Activated T-cell treated with anti-CD3 and anti-CD28 coated beads for 24 hours (primary cell): ENCODE measurements around the gene COCH.
"Not testable (repeated sequence)": the region's sequence is repeated elsewhere in the genome, so short reads cannot be mapped to it uniquely, and the experiment has no call there.

Source experiments
- DNase-seq: peaks from one replicate; pipeline ENCODE4 v3.0.0-alpha.2; 2020; ENCODE audit warnings: low read depth

The COCH gene

DNA sequence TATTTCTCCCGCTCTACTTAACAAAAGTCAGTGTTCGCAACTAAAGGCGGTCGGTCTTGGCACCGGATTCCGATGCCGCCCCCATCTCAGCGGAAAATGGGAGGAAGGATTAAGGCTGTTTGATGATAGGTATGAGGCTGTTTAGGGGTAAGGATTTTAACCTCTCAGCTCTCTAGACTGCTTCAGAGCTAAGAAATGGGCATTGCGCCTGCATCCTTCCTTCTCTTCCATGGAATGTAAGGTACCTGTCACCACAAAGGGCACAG lies 1.4 kb downstream of the COCH start:
- DNase-seq = no peak

DNA sequence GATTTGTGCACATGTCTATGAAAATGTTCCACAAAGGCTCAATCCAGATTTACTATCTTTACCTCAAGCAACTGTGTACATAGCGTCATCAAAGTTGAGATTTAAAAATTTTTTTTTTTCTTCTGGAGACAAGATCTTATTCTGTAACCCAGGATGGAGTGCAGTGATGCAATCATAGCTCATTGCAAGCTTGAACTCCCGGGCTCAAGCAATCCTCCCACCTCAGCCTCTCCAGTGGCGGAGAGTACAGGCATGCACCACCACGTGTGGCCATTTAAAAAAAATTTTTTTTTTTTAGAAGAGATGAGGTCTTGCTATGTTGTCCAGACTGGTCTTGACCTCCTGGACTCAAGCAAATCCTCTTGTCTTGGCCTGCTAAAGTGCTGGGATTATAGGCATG lies 2.3 kb downstream of the COCH start:
- DNase-seq = no peak

DNA sequence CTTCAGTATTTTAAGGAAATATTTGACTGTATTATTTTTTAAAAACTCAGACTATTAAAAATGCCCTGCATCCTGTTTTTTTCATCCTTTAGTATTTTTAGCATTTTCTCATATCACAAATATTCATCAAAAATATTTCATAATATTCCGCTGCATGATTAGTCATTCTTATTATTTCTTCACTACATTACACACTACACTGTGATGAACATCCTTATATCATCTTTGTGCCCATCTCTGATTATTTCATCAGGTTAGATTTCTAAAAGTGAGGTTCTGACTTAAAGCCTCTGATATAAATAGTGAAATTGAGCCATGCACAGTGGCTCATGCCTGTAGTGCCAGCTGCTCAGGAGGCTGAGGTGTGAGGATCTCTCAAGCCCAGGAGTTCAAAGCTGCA lies 8.1 kb downstream of the COCH start:
- no peak for DNase-seq

DNA sequence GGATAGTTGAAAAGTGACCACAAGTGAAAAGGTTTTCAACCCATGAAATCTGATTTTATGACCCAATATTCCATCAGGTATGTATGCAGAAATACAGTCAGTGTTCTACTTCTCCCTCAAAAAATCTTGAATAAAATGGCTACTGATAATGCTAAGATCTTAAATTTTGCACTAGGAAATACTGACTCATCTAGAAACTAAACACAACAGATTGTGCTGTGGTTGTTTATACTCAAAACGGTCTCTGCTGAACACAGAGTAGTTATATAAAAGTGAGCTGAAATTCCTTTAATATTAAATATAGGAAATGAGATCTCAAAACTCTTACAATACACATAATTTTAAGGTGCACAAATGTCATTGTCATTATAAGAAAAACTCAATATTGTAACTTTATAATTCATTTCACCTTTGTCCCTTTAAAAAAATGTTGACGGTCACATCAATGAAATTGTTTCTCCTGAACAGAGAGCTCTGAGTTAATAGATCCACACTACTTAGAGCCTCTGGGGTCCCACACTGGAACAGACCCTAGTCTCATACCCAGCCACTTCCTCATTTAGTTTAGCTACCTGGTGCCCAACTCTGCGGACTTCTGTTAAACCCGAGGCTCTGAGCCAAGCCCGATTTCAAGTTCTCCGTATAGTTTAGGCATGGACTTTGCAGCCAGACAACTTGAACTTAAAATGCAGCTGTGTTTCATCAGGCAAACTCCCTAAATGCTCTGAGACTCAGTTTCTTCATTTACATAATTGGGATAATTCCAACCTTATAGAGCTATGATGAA lies 9.3 kb downstream of the COCH start:
- no peak for DNase-seq

DNA sequence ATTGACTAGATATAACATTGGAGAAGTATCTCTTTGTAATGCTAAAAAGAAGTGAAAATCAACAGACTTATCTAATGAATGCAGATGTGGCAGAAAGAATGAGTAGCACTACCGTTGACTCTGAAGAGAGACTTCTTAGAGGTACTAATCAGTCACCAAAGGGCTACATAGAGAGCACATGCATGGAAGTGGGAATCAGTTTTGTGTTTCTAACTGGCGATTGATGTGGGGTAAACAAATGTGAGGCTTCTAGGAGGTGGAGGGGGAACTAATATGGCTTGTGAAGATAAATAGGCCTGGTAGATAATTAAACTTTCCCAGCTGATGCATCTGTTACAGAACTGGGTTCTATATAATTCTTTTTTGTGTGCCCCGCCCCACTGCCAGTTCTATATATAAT lies 10.5 kb downstream of the COCH start:
- DNase-seq = no peak

DNA sequence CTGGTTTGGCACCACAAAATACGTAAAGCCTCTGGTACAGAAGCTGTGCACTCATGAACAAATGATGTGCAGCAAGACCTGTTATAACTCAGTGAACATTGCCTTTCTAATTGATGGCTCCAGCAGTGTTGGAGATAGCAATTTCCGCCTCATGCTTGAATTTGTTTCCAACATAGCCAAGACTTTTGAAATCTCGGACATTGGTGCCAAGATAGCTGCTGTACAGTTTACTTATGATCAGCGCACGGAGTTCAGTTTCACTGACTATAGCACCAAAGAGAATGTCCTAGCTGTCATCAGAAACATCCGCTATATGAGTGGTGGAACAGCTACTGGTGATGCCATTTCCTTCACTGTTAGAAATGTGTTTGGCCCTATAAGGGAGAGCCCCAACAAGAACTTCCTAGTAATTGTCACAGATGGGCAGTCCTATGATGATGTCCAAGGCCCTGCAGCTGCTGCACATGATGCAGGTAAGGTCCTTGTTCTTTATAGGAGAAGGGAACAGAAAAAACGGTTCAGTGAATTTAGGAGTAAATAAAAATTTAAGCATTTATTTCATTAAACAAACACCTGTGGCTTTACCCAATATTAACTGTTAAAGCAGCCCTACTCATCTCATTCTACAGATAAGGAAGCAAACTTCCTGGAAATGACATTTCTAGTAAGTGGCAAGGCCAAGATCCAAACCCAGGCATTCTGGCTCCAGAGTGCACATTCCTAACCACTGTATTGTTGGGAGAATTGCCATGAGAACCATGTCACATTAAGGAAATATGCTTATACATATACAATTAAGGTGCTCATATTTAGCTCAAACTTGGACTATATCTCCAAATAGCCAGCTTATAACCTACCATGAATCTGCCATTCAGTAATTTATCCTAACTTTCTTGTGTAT lies 11.7 kb downstream of the COCH start:
- no peak for DNase-seq

DNA sequence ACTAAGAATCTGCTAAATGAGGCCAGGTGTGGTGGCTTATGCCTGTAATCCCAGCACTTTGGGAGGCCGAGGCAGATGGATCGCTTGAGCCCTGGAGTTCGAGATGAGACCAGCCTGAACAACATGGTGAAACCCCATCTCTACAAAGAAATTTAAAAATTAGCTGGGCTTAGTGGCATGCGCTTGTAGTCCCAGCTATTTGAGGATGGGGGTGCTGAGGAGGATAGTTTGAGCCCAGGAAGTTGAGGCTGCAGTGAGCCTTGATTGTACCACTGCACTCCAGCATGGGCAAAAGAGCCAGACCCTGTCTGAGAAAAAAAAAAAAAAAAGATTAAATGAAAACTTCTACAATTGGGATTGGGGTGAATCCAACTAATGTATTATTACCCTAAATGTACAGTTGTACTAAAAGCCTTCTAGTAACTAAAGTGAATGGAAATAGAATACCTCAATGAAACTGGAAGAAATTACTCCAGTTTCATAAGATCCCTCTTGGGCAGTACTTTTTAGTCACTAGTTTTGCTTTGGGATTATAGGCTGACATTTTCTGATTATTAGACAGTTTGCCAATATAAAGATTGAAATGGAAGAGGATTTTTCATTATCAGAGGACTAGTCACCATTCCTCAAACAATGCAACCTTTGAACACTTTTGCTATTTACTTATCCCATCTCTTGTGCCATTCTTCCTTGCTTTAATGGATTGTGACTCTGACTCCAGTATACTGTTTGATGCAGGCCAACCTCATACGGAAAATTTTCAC lies 14.3 kb downstream of the COCH start:
- no peak for DNase-seq

DNA sequence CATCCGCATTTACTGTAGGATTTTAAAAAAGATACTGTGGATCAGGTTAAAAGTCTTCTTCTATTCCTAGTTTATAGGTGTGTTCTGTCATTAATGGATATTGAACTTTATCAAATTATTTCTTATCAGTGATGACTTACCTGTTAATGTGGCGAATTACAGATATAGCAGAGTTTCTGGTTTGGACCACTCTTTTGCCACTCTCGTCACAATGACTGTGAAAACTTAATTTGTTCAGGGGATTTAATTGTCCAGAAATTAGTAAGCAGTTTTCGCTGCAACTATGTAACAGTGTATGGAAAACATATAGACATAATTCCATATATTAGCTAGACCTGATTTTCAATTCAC lies 14.9 kb downstream of the COCH start:
- DNase-seq = no peak

DNA sequence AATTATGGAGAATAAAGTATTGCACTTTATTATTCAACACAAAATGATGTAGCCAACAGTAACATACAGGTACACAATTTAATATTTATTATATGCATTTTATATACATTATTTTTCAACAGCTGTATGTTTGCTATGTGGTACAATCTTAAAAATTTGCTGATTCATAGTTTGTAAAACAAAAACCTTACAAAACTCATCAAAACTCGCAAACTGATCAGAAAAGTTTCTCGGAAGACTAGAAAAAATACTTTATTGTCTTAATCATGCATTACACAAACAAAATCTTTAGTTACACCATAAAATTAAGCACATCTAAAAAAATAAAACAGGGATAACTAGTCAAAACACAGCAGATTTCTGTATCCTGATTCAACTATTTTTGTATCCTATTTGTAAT lies 19.5 kb downstream of the COCH start:
- no peak for DNase-seq

DNA sequence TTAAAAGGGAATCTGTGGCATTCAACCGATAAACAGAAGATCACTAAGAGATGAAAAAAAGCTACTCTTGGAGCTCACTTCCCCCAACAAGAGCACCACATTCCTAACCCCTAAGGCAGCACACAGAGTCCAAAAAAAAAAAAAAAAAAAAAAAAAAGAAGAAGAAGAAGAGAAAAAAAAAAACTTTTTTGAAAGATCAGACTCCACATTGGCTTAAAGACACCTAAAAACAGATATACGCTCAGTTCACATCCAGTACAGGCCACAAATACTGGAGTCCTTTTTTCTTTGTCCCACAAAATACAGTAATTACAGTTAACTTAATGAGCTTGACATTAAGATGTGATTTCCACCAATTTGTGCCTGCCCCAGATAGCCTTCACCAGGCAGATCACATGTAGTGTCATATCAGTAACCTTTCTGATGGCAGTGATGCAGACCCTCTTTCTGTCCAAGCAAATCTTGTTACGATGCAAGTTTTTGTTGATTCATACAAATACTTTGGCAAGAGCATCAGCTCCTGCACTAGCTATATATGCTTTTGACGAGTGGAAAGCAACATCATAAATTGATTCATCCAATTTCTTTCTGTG lies 20.7 kb downstream of the COCH start:
- no peak for DNase-seq

DNA sequence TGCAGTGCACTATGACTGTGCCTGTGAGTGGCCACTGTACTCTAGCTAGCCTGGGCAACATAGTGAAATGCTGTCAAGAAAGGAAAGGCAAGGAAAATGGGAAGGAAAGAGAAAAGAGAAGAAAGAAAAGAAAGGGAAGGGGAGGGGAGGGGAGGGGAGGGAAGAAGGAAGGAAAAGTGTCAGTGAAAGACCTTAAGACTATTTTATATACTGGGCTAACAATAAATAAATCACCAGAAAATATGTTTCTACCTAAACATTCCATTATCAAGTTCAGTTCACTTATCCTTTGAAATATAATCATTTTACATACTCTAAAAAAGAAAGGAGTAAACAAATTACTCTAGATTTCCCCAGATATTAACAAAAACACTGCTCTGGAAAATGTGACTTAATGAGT lies 22.1 kb downstream of the COCH start:
- no peak for DNase-seq

DNA sequence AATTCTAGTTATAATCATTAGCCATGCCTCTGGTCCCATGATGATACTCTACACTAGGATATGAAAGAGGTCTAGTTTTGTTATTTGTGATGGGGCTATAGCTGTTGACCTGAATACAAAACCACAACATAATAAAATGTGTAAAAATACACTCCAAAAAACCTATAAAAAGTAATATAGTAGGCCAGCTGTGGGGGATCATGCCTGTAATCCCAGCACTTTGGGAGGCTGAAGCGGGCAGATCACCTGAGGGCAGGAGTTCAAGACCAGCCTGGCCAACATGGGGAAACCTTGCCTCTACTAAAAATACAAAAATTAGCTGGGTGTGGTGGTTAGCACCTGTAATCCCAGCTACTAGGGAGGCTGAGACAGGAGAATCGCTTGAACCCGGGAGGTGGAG lies 22.8 kb downstream of the COCH start:
- DNase-seq = not testable (repeated sequence)

DNA sequence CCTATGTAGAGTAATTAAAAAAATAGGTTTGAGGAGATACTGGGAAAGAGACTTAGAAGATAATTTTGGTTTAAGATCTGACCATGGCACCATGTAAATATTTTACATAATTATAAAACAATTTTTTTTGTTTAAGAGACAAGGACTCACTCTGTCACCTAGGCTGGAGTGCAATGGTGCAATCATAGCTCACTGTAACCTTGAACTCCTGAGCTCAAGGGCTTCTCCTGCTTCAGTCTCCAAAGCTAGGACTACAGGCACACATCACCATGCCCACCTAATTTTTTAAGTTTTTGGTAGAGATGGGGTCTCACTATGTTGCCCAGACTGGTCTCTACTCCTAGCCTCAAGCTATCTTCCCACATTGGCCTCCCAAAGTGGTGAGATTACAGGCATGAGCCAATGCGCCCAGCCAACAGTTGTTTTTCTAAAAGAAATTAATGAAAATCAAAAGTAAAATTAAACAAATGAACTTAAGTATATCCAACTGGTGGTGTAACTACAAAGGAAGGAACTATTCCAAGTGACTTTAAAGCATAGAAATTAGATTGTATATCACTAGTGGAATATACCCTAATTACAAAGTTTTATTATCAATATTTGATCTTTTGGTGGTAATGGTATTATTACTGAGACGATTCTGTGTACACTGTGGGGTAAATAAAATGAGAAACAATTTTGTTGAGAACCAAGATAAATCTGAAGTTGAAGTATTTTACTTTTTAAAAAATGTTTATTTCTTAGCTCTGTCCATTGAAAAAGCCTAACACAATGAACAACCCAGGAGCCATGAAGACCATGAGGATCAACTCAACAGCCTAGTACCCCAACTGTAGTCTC lies 29.1 kb downstream of the COCH start:
- DNase-seq = no peak

DNA sequence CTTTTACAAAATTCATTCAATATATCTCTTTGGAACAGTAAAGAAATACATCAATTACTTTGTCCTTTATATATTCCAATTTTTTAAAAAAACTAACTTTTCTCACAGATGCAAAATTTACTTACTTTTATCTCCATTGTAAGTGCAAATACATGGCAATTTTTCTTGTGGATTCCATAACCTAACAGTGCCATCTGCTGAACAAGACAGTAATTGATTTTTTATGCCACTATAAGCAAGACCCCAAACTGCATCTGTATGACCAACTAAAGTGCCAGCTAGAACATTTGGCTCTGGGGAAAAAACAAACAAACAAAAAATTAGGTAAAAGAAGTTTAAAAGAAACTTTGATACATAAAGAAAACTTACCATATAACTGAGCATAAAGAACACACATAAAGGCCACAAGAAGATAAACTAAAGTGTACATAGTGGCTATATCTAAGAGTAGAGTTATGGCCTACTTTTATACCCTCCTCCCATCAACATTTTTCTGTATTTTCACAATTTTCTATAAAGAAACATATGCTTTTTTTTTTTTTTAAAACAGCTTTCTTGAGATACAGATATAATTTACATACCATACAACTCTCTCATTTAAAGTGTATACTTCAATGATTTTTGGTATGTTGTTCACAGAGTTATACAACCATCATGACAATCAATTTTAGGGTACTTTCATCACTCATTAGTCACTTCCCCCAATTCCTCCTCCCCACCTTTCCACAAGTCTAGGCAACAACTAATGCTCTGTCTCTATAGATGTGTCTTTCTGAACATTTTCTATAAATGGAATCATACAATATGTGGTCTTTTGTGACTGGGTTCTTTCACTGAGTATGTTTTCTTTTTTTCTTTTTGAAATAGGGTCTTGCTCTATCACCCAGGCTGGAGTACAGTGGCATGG lies 32.6 kb downstream of the COCH start:
- no peak for DNase-seq

DNA sequence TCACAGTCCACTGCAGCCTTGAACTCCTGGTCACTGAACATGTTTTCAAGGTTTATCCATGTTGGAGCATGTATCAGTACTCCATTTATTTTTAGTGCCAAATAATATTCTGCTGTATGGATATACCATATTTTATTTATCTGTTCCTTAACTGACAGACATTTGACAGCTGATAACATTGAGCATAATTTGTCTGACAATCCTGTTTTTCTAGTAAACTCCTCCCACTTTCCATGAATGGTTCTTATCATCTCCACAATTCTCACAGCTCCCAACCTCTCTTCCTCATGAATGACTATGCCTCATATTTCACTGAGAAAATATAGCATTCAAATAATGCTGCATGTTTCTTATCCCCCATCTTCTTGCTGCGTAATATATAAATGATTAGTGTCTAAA lies 33.3 kb downstream of the COCH start:
- no peak for DNase-seq

DNA sequence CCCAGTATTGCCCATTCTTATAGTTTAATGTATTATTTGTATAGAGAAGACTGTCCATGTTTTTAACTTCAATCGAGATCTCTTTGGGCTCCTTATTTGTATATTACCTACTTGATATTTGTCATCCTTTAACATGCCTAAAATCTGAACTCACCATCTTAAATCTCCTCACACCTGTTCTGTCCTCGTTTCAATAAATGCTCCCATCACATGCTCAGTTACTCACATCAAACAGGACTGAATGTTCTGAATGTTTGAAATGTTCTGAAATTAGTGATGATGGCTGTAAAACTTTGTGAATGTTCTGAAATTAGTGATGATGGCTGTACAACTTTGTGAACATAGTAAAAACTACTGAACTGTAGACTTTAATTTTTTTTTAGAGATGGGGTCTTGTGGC lies 34.5 kb downstream of the COCH start:
- no peak for DNase-seq

DNA sequence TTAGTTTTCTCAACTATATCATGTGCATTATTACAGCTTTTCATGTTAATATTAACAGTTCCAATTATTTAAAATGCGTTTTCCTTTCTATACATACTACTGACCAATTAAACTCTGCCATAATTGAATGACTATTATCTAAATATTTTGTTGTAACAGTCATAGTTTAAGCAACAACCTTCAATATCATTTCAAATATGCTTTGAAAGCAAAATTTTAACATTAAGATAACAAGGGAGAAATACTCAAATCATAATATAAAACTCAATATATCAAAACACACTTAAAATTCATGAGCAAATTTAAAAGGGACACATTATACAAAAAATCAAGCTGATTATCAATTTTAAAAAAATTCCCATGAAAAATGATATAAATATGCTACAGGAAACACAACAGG lies 40.5 kb downstream of the COCH start:
- DNase-seq = no peak

DNA sequence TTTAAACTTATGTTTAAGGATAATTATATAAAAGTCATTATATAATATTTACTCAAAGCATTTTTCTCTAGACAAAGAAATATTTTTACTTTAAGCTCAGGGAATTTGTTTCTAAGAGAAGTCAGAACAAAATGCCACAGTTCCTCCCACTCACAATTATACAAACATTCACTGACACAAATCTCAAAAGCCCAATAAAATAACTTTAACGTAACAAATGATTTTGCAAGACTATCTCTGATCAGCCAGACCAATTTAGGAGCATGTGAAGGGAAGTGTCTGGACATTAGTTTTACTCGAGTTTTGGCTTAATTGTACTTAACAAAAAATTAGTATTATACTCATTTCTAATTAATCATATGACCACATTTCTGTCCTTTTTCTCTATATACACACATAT lies 41.2 kb downstream of the COCH start:
- no peak for DNase-seq

DNA sequence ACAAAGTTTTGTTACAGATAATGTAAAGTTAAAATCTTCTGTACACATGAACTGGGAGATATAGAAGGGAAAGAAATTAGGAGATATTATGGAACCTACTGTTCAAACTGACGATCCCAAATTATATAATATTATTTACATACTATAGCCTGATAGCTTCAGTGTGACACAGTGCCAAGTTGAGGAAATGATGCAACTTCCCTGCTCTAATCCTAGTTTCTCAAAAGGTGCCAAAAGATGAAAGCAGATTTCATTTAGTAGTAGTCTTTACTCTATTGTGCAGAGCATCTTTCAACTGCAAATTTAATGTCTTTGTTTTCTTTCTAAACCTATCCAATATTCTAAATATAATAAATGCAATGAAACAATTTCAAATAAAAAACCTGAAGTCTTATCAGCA lies 46.9 kb downstream of the COCH start:
- DNase-seq = no peak

DNA sequence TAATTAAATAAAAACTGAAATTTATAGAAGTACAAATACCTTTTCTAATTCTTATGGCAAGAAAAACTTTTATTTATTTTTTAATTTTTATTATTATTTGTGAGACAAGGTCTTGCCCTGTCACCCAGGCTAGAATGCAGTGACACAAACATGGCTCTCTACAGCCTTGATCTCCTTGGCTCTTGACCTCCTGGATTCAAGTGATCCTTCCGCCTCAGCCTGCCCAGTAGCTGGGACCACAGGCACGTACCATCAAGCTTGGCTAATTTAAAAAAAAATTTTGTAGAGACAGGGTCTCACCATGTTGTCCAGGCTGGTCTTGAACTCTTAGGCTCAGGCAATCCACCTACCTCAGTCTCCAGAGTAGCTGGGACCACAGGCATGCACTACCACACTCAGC lies 47.4 kb downstream of the COCH start:
- no peak for DNase-seq

DNA sequence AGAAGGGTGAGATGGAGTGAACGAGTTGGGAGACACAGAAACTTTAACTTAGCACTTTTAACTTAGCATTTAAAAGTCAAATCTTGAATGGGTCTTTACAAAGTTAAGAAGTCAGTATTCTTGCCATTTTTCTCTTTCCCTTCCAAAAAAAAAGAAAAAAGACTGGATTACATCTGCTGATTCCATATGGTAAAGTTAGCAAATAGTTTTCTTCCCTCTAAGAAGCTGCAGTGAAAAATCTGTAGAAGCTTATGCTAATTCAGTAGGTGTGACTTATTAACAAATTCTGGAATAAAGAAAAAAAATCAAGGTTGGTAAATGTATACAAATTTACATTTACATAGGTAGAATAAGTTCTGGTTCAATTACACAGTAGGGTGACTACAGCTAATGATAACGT lies 50.9 kb downstream of the COCH start:
- DNase-seq = no peak
